Uterus (tissue), 2 donors: ENCODE data around the gene YLPM1.

Source experiments
- CTCF ChIP-seq, 4 experiments: fragments of 200-600 bp in 2 of 4; fragments of 450-650 bp in 2 of 4; sonication (generic) in 2 of 4; IDR thresholded peaks; one replicate each; pipeline ENCODE4 v1.5.1; 2016 to 2019; ENCODE audit warnings: antibody characterized with exemption in 4 of 4, mild to moderate bottlenecking in 2 of 4, moderate library complexity in 1 of 4
- POLR2A ChIP-seq, 2 donors: fragments of 450-650 bp; IDR thresholded peaks; one replicate each; pipeline ENCODE4 v1.6.1; 2016; ENCODE audit warnings: antibody characterized with exemption in 2 of 2, mild to moderate bottlenecking in 1 of 2, moderate library complexity in 1 of 2

GRCh38 chr14:74855021-74855420 is 91.9 kb downstream of the YLPM1 start:
- TF ChIP-seq CTCF (IDR thresholded peaks at IDR 0.05) (no peak), POLR2A (IDR thresholded peaks at IDR 0.05) (no peak)
